GM19043 (cell line): Measurements from ENCODE around the gene MYO1B.
A peak's percentile ranks its signal among the peaks of the same experiment; 100 is the strongest.

Experiments used
- ATAC-seq: cut with Tn5 transposase; IDR thresholded peaks from one replicate; pipeline ENCODE4 v1.9.1; 2021; ENCODE audit warnings: low read depth; ENCODE audit not compliant: unreplicated experiment

Gene MYO1B

DNA sequence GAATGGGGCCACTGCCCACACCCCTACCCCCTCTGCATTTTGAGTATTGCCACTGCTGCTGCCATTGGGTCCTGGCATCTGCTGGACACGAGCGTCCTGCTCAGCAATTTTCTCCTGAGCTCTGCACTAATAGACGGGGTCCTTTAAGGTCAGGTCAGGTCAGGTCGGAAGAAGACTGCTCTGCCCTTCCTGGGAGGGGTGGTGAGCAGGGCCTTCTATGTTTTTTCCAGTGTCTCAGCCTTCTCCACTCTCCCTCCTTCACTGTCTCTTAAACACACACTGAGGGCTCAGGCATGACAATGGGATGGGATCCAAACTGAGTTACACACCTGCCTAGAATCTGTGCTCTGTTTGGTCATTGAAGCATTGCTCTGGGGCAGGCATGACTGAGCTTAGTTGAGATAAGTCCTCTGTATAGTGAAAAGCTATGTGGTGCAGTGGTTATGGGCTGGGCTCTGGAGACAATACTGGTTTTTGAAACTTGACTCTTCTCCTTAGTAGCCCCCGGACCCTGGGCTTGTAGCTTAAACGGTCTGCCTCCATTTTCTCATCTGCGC lies 10.6 kb downstream of the MYO1B start:
- no peak for ATAC-seq

DNA sequence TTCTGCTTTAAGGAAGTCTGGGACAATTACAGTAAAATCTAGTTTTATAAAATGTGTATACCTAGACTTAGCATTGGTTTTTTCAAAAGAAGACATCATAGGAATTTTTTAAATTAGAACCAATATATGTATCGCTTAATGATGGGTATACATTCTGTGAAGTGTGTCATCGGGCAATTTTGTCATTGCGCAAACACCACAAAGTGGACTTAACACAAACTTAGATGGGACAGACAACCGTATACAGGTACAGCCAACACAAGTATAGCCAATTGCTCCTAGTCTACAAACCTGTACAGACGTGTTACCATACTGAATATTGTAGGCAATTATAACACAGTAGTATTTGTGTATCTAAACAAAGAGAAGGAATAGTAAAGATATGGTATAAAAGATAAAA lies 12.7 kb downstream of the MYO1B start:
- no peak for ATAC-seq

DNA sequence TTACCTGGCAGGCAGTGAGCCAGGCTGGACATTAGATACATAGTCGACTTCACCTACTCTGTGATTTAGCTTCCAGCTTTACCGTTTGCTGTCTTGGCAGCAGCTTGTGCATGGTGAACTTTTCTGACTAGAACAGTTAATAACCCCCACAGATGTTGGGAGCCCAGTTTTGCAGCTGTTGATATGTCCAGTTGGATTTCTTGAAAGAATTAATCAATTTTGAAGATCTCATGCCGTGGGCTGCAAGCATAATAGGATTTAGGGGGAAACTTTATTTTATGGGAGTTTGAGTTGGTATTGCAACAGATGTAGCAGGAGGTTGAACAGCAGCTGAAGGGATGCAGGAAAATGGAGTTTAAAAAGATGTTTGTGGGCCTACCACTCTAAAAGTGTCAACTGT lies 13.8 kb downstream of the MYO1B start:
- no peak for ATAC-seq

DNA sequence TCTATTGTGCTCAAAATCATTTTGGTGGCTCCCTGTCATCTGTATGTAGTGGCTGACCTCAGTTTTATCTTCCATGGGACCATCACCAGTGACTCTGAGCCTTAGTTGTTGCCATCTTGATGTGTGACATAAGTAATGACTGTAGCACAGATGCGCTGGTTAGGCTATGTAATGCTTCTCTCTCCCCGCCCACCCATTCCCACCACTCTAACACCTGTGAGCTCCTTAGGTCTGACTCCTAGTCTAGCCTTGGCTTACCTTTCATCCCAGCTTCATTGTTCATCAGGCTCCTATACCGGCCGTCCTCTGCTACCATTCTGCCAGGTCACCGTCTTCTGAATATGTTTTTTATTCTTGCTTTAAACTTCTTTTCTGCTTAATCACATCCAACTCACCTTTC lies 17.2 kb downstream of the MYO1B start:
- no peak for ATAC-seq

DNA sequence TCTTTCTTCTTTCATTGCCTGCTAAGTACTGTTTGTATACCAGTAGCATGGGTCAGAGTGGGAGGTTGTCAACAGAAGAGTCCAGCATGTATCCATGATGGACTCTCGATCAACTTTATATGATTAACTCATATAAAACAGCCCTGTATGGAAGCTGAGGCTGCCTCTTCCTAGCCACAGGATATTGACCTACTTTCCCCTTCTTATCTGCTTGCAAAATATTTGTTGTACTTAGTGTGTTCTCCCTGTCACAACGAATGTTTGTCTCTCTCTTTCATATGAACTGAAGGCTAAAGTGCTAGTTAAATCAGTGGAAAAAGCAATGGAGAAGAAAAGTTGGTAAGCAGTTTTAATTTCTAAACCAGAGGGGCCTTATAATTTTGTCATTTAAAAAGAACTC lies 17.8 kb downstream of the MYO1B start:
- ATAC-seq: no peak

DNA sequence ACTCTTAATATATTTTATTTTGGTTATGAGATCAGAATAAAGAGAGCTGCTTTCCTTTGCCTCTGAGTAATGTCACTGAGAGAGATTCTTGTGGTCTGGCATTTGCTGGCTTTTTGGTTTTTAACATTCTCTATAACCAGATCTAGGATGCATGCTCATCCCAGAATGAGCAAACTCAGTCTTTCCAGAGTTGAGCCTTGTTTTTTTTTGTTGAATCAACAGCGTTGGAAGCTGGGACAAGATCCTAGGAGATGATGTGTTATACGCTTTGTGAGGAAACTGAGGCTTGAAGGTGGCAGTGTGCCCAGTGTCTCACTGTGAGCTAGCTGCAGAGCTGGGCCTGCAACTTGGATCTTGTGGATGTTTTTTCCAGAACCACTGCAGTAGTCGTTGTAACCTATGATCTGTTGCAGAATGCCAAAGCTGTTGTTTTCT lies 19.5 kb downstream of the MYO1B start:
- ATAC-seq: no peak

DNA sequence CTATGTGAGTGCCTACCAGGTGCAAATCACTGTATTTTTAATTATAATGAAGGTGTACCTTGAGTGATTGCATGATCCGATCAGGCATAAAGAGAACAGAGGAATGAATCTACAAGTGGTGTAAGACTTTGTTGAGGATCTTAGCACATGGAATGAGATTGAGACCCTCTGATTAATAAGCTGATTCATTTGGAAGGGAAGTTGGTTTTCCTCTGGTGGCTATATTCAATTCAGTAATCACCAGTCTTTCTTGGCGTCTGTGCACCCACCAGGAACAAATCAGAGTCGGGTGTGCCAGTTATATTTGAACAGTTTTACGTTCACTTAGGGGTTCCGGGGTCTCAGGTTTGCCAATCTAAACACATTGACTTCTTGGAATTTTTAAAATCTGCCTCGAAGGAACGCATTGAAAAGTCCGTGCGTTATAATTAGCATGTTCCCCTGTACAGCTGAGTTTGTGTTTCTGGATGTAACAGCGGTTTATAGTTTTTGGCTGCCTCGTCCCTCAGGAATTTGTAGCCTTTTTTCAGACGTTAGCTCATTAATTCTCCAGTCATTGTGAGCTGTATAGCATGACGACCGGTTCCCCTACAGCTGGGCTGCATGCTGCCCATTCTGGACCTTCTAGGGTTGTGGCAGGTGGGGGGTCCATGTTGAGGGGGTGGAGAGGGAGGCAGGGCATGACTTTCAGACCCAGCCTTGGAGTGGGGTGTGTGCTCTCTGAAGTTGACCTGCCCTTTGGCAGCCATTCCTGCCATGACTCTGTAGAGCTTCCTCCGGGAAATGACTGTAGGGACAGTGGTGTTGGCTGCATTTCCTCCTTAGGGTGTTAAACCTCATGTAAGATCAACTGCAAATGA lies 20.3 kb downstream of the MYO1B start:
- ATAC-seq: no peak

DNA sequence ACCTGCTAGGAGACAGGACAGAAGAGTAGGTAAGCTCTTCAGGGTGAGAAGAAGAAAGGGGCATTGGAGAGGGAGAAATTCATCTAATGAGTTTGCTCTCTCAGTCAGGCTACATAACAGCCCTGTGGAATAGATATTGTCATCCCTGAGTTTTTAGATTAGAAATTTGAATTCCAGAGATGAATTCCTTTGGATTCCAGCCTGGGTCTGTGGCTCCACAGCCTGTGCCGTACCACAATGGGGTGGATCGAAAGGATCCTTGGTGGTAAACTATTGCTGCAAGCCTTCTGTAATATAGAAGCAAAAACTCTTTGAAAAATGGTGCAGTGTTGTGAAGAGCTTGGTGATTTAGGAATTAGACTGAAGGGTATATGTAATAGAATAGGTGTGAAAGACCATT lies 21.0 kb downstream of the MYO1B start:
- no peak for ATAC-seq

DNA sequence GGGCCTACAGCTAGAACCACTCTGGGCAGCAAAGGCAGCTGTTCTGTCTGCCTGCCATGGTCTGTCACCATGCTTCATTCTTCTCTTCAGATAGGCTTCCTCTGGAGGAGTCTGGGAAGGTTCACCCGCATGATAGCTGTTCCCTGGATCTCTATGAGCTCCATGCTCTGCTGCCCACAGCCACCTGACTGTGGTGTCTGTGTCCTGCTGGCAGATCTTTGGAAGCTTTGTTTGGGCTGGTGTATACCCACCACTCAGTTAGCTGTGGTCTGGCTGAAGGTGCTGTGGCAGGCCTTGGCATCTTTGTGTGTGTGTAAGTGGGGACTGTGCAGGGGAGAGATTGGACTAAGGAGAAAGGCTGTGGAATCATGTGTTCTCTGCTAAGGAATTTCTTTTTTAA lies 23.4 kb downstream of the MYO1B start:
- no peak for ATAC-seq

DNA sequence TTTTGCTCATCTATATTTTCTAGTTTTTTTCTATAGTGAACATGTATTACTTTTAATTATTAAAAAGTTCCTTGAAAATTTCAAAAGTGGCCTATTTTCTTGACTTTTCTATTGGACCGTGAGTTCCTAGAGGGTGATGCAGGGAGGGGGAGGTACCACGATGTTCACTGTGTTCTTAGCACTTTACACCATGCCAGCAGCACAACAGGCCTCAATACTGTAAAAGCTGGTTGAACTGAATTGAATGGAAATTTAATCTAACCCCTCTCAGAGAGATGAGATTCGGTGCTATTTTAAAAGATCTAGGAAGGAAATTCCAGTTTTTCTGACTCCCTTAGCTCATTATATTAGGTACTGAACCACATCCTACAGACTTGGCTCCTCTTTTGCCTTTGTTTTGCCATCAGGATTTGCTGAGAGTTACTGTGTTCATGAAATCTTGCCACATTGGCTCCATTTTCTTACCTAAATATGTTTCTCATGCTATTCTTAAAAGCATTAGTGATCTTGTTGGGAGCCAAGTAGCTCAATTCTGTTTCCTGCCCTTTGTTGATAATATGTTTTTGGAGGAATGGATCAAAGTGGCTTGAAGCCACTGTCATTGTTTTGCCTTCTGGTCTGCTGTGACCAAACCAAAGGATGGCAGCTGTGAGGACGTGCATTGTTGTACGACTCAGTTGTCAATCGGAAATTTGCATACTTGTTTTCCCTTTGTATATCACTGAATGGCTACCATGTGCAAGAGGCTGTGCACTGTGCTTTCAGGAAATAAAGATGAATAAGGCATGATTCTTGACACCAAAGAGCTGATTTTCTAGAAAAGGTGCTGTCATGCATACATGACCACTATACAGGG lies 25.3 kb downstream of the MYO1B start:
- ATAC-seq: no peak

DNA sequence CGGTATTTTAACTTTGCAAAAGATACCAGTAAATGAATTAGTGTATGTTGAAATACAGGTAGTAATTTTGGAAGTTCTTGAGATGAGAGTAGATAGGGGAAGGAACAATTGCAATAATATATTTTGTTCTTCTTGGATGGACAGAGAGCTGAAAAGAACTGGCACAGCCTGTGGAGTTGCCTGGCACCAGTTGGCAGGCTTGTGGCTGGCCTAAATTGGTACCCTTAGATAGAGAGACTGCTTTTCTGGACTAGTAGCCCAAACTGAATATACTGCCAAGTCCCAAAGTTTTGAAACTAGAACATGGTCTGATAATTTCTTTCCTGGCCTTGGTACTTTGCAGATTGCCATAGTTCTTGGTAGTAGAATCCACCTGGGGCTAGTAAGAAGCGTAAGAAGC lies 26.9 kb downstream of the MYO1B start:
- no peak for ATAC-seq

DNA sequence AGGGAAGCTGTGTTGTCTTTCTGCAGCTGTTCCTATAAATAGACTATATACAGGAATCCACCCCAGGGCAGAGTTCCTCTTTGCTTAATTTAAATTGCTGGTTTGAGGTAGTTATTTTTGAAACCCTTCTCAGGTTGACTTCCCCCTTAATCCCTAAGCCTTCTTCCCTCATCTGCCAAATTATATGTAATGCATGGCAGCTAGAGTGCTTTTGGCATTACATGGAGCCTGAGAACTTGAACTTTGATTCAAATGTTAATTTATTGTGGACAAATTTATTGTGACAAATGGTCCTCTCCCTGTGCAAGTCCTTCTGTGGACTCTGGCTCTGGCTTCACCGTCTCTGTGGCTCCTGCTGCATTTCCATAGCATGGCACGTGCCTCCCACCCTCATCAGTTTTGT lies 29.2 kb downstream of the MYO1B start:
- peak; percentile 69 for ATAC-seq

DNA sequence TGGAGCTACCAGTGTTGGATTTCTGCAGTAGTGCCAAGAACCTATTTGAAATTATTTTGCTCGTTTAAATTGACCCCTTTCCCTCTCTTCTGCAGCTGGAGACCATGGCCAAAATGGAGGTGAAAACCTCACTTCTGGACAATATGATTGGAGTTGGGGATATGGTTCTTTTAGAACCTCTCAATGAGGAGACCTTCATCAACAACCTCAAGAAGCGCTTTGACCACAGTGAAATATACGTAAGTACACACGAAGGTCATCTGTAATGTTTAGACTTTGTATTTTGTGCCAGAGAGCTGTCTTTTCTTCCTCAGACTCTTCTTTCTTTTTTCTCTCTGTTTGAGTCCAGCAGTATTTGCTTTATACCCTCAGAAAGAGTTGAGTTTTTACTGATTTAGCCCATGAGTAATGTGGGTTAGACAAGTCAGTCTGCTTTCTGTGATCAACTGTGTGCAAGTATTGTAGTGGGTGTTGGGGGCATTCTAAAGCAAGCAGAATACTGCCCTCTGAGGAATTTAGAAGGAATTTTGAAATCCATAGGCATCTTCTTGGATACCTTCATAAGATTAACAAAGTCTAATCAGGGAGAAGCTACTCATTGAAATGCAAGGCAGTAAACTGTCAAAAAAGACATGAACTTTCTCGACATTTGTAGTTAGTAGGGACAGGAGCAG lies 31.7 kb downstream of the MYO1B start:
- ATAC-seq: no peak

DNA sequence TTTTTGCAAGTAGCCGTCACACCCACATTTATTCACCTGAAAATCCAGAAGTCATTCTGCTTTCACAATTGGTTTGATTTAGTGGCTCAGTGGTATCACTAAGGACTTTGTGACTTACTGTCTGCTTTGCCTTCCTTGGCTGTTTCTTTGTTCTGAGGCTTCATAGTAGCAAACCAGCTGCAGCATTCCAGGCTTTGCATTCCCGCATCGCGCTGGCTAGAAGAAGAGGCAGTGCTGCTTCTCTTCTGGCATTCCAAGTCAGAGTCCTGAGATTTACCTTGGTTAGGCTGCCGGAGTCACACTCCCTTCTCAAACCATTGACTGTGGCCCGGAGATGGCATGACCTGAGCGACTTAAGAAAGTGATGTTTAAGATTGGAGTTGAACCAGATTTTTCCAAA lies 35.1 kb downstream of the MYO1B start:
- ATAC-seq: no peak

DNA sequence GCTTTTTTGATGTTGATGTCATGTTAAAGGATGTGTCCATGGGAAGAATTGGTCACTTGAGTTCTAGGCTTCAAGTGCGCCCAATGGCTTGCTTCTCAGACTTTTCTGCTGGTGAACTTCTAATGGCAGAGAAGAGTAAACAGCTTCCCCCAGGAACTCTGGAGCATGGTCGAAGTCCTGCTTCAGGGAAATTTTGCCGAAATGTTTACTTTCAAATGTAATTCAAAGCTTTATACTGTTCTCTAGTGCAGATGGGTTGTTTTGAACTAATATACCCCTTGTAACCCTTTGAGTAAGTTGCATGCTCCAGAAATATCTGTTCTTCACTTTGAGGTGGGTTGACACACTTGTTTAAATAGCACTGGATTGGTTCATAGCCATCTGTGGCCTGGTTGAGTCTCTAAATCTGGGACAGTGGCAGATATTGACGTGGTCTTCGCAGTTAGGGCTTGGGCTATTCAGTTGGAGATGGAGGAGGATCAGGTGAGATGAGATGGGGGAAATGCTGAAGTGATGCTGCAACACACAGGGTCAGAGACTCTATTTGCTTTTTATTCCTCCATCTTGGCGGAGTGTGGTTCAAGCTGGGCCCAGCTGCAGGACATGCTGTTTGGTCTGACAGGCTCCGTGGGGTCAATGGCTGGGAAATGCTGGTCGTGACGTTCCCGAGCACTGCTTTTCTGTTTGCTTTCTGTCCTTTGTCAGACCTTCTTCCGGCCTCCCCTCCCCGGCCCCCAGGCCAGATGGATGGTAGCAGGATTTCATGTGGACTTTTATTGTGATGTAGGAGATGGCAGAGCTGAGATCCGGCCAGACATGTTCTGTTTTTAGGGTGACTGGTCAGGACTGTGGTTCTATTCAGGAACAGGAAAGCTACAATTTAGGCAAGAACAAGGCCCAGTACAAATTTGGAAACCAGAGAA lies 35.9 kb downstream of the MYO1B start:
- ATAC-seq: no peak

DNA sequence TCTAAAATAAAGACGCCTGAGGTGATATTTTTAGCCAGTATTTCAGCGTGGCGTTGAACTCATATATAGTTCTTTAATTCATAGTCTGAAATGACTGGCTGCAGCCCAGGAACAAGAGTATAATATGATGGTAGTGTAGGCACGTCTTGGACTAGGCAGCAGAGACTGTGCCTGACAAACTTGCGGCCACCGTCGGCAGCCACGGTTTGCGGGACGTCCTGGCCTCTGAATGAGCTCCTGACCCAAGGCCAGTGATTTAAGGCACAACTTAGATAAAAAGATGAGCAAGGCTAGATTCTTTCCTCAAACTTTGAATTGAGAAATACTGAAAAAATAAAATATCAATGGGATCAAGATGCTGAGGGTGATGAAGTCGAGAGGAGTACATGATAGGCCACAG lies 40.0 kb downstream of the MYO1B start:
- no peak for ATAC-seq

DNA sequence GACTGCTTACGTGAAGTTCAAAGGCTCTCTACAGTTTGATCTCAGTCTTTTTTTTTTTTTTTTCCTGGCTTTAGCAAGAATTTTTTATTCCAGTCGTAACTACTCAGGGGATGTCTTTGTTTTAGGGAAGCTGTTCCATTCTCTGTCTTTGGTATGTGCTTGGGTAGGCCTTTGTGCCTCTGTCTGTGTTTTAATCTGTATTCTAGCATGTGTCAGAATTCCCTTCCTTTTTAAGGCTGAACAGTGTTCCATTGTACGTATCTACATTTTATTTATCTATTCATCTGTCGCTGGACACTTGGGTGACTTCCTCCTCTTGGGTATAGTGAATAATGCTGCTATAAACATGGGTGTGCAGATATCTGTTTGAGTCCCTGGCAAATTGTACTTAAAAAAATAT lies 42.6 kb downstream of the MYO1B start:
- no peak for ATAC-seq

DNA sequence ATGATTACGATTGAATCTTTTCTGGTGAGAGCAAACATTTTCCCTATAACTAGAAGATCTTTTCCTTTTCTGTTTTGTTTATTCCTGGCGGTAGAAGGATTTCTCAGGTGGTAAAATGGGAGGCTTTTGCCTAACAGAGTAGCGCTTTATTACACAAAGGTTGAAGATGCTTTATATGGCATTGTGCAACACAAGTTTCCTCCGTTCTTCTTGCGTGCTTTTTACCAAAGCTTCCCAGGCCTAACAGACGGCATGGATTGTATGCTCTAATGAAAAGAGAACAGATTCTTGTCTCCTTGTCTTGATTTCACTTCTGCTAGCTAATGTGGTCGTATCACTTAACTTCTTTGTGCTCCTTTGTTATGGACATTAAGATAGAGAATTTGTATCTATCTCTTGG lies 43.8 kb downstream of the MYO1B start:
- ATAC-seq: no peak

DNA sequence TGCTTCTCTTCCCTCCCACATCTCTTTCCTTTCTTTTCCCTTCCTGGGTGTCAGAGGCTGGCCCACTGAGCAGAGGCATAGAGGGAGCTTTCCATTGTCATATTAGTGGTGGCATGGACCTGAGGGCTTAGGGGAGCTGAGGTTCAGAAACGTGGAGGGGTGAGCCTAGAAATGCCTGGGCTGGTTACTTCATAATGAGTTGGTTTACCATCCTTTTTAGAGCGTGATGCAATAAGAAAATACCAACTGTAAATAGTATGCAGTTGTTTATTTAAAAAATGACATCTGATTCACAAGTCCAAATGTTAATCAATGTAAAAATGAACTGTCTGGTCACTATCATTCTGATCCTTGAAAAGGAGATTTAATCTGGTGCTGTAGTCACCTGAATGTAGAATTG lies 46.3 kb downstream of the MYO1B start:
- no peak for ATAC-seq

DNA sequence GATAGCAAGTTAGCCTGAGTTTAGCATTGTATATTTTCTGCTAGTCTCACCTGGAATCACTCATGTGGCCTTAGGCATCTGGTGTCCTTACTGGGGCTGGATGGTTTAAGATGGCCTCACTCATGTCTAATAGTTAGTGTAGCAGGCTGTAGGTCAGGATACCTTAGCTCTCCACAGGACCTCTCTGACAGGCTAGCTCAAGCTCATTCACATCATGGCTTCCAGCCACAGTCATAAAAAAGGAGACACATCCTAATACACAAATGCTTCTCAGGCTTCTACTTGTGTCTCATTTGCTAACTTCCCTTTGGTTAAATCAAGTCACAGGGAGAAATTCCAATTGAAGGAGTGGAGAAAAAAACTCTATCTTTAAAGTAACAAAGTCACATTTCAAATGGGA lies 47.7 kb downstream of the MYO1B start:
- no peak for ATAC-seq
